Coronary artery (tissue), 2 donors: Measurements from ENCODE around the gene RPS14.

ENCODE experiments used
- DNase-seq: peaks from one replicate; pipeline ENCODE4 v3.0.0-alpha.2; 2017; ENCODE audit warnings: low spot score
- H3K27ac ChIP-seq, 2 donors: fragments of 200-600 bp; sonication (generic); one replicate each; pipeline ENCODE4 v1.5.1; 2016 to 2019
- H3K4me3 ChIP-seq: fragments of 200-600 bp; sonication (generic); 2 replicates; pipeline ENCODE4 v1.5.1; 2016; ENCODE audit warnings: mild to moderate bottlenecking, moderate library complexity
- TF ChIP-seq, protein P1 (sequence below): fragments of 200-600 bp; sonication (generic); IDR thresholded peaks from one replicate; pipeline ENCODE4 v1.5.1; 2019; ENCODE audit warnings: antibody characterized with exemption

RPS14 gene

GRCh38 chr5:150449517-150450339, at the start of gene RPS14:
TSS of gene RPS14 (minus strand) at chr5:150449739. CDS start at chr5:150447733, 2,006 bp downstream.
- peak within 1 kb of the TSS; percentile 90 to 95 for H3K27ac ChIP-seq
- peak within 1 kb of the TSS; percentile 78 for H3K4me3 ChIP-seq
- peak; percentile 98 for DNase-seq
- TF ChIP-seq, protein P1, sequence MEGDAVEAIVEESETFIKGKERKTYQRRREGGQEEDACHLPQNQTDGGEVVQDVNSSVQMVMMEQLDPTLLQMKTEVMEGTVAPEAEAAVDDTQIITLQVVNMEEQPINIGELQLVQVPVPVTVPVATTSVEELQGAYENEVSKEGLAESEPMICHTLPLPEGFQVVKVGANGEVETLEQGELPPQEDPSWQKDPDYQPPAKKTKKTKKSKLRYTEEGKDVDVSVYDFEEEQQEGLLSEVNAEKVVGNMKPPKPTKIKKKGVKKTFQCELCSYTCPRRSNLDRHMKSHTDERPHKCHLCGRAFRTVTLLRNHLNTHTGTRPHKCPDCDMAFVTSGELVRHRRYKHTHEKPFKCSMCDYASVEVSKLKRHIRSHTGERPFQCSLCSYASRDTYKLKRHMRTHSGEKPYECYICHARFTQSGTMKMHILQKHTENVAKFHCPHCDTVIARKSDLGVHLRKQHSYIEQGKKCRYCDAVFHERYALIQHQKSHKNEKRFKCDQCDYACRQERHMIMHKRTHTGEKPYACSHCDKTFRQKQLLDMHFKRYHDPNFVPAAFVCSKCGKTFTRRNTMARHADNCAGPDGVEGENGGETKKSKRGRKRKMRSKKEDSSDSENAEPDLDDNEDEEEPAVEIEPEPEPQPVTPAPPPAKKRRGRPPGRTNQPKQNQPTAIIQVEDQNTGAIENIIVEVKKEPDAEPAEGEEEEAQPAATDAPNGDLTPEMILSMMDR, result peak; percentile 89

DNA sequence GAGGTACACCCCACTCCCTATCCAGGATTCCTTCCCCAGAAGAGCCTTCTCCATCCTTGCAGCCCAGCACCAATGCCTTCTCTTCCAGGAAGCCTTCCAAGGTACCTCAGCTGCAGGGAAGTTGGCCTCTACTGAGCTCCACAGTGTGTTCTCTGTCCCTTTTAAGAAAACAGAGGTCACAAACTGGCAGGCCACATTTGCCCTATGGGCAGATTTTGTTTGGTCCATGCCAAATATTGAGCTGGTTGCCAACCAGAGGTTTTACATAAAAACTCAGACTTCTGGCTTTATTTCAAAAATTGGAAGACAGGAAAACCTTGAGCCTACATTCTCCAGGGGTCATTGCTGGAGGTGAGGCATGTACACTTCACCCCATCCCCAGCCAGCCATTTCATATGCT, 49.4 kb upstream of the RPS14 start:
- Histone ChIP-seq H3K27ac (peak overlapping the region; percentile 58 to 89), H3K4me3 (no peak overlapping the region)

GRCh38 chr5:150498501-150498900, 49.0 kb upstream of the RPS14 start:
- peak overlapping the region; percentile 55 for H3K4me3 ChIP-seq
- TF ChIP-seq, protein P1, result no peak
- peak overlapping the region; percentile 58 to 89 for H3K27ac ChIP-seq
- DNase-seq, result no peak

More for the DNA sequence above, 49.4 kb upstream of the RPS14 start:
- no peak for DNase-seq
- TF ChIP-seq, protein P1, result no peak

- Histone ChIP-seq H3K4me3 (peak overlapping the region; percentile 55), H3K27ac (peak overlapping the region; percentile 58 to 89)
- DNase-seq, result no peak
- TF ChIP-seq, protein P1, result no peak
Observed at GRCh38 chr5:150497989-150498317, 48.4 kb upstream of the RPS14 start.

GRCh38 chr5:150497274-150497988, 47.9 kb upstream of the RPS14 start:
- Histone ChIP-seq H3K4me3 (peak overlapping the region; percentile 55), H3K27ac (peak overlapping the region; percentile 58 to 89)
- DNase-seq, result peak; percentile 95
- TF ChIP-seq, protein P1, result no peak

GRCh38 chr5:150496534-150496933, 47.0 kb upstream of the RPS14 start:
- TF ChIP-seq, protein P1, result no peak
- Histone ChIP-seq H3K27ac (peak overlapping the region; percentile 58 to 77), H3K4me3 (no peak overlapping the region)
- no peak for DNase-seq
